ENCODE results near the gene MYO18A.

DNA sequence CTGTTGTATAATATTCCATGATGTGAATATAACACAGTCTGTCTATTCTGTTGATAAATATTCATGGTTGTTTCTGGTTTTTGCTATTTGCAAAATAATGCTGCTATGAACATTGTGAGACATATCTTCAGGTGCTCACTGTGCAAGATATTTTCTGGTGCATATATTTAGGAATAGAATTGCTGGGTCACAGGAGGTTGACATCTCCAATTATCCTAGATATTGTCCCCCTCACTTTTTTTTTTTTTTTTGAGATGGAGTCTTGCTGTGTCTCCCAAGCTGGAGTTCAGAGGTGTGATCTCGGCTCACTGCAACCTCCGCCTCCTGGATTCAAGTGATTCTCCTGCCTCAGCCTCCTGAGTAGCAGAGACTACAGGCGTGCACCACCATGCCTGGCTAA, 14.5 kb upstream of the MYO18A start:
- TF ChIP-seq POLR2A (IDR thresholded peaks at IDR 0.05): no peak
- TF ChIP-seq, protein P1, sequence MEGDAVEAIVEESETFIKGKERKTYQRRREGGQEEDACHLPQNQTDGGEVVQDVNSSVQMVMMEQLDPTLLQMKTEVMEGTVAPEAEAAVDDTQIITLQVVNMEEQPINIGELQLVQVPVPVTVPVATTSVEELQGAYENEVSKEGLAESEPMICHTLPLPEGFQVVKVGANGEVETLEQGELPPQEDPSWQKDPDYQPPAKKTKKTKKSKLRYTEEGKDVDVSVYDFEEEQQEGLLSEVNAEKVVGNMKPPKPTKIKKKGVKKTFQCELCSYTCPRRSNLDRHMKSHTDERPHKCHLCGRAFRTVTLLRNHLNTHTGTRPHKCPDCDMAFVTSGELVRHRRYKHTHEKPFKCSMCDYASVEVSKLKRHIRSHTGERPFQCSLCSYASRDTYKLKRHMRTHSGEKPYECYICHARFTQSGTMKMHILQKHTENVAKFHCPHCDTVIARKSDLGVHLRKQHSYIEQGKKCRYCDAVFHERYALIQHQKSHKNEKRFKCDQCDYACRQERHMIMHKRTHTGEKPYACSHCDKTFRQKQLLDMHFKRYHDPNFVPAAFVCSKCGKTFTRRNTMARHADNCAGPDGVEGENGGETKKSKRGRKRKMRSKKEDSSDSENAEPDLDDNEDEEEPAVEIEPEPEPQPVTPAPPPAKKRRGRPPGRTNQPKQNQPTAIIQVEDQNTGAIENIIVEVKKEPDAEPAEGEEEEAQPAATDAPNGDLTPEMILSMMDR (IDR thresholded peaks at IDR 0.05): no peak

Data from tibial nerve (tissue), 3 donors.